Esophagus muscularis mucosa (tissue), 4 donors: ENCODE results near the gene ELK3. TPM values are rescaled to one million over a fixed set of nuclear protein-coding genes. Genes with fewer than 3 reads are reported as not detected.

Experiments
- DNase-seq: peaks from one replicate; pipeline ENCODE4 v3.0.0-alpha.2; 2017; ENCODE audit errors: extremely low spot score
- H3K27ac ChIP-seq, 4 donors: fragments of 200-600 bp; sonication (generic); replicated peaks in 1 of 4; 1 replicate in 3 of 4; 2 replicates in 1 of 4; pipeline ENCODE4 v1.5.1; 2016 to 2019; ENCODE audit warnings: mild to moderate bottlenecking in 1 of 4
- H3K27me3 ChIP-seq, 4 donors: fragments of 200-600 bp; sonication (generic); one replicate each; pipeline versions ENCODE4 v1.5.1 to v1.6.0; 2016 to 2019
- H3K36me3 ChIP-seq, 4 donors: fragments of 200-600 bp; sonication (generic); one replicate each; pipeline ENCODE4 v1.5.1; 2016 to 2019
- H3K4me1 ChIP-seq, 4 donors: fragments of 200-600 bp; sonication (generic); one replicate each; pipeline ENCODE4 v1.5.1; 2016 to 2019
- H3K4me3 ChIP-seq, 4 donors: fragments of 200-600 bp; sonication (generic); 1 replicate in 2 of 4; 2 replicates in 2 of 4; pipeline ENCODE4 v1.5.1; 2016 to 2019; ENCODE audit warnings: mild to moderate bottlenecking in 4 of 4, moderate library complexity in 1 of 4
- H3K9me3 ChIP-seq, 4 donors: fragments of 200-600 bp; sonication (generic); 1 replicate in 3 of 4; 2 replicates in 1 of 4; pipeline ENCODE4 v1.5.1; 2016 to 2019
- CTCF ChIP-seq, 3 experiments: fragments of 200-600 bp in 2 of 3; fragments of 450-650 bp in 1 of 3; sonication (generic) in 2 of 3; IDR thresholded peaks; one replicate each; pipeline ENCODE4 v1.5.1; 2017 to 2019; ENCODE audit warnings: antibody characterized with exemption in 3 of 3, mild to moderate bottlenecking in 2 of 3, moderate library complexity in 1 of 3
- EP300 ChIP-seq: sonication (generic); formaldehyde crosslinking; IDR thresholded peaks from one replicate; pipeline ENCODE4 v1.6.1; 2017; ENCODE audit warnings: antibody characterized with exemption
- POLR2A ChIP-seq: fragments of 450-650 bp; IDR thresholded peaks from one replicate; pipeline ENCODE4 v1.6.1; 2017; ENCODE audit warnings: antibody characterized with exemption, moderate library complexity, mild to moderate bottlenecking, low read depth
- POLR2AphosphoS5 ChIP-seq, 2 donors: sonication (generic); formaldehyde crosslinking; IDR thresholded peaks; one replicate each; pipeline ENCODE4 v1.6.1; 2017; ENCODE audit warnings: antibody characterized with exemption in 2 of 2
- WGBS: methylation state at CpG from one replicate; pipeline ENCODE4 v1.1.5; 2018; 5-methylcytosine and 5-hydroxymethylcytosine counted together
- intact Hi-C: fragments of 100-400 bp; cut with DNase I; formaldehyde crosslinking; loops from one replicate; pipeline ENCODE4 v1.15.1; 2023
- total RNA-seq, 4 donors: library from RNA; depleted of rRNA; stranded (reverse); fragments of >200 nt; gene quantifications; one replicate each; pipeline versions ENCODE4 v1.1.0 to v1.2.1, GENCODE V29; 2016

The ELK3 gene
- total RNA-seq, 4 donors from 2014 or later: 13.7 to 26.9 (median 25.7) TPM

GRCh38 chr12:96294831-96295230 lies 100.7 kb downstream of the ELK3 start:
- intact Hi-C loops: no loop called here
- peaks cover 4 to 59% (median 48%) of the 10 kb centered on the region in 4 donors for H3K36me3 ChIP-seq
- no peak overlapping the region for H3K4me3 ChIP-seq
- H3K27me3 ChIP-seq: no peaks in the 10 kb centered on the region
- TF ChIP-seq POLR2A (no peak), CTCF (IDR thresholded peaks at IDR 0.05) (no peak), EP300 (no peak), POLR2AphosphoS5 (IDR thresholded peaks at IDR 0.05) (no peak)
- no peak overlapping the region for H3K27ac ChIP-seq
- no peak for DNase-seq
- H3K9me3 ChIP-seq: no peaks in the 10 kb centered on the region
- peaks cover 0 to 21% (median 10%) of the 10 kb centered on the region in 4 donors for H3K4me1 ChIP-seq
- 70% methylated on average over 3 of the region's 3 CpGs for WGBS

- Histone ChIP-seq H3K36me3 (peaks cover 4 to 63% (median 49%) of the 10 kb centered on the region in 4 donors), H3K9me3 (no peaks in the 10 kb centered on the region), H3K4me1 (peaks cover 0 to 14% (median 10%) of the 10 kb centered on the region in 4 donors), H3K27me3 (no peaks in the 10 kb centered on the region), H3K4me3 (no peak overlapping the region), H3K27ac (no peak overlapping the region)
- TF ChIP-seq EP300 (no peak), POLR2A (no peak), POLR2AphosphoS5 (IDR thresholded peaks at IDR 0.05) (no peak), CTCF (IDR thresholded peaks at IDR 0.05) (no peak)
- WGBS: 85% methylated on average over 6 of the region's 6 CpGs
- no peak for DNase-seq
- intact Hi-C loops: no loop called here
Observed at GRCh38 chr12:96295532-96296160, 101.5 kb downstream of the ELK3 start.

GRCh38 chr12:96297504-96297903 lies 103.3 kb downstream of the ELK3 start:
- Histone ChIP-seq H3K4me1 (peaks cover 0 to 17% (median 14%) of the 10 kb centered on the region in 4 donors), H3K27me3 (no peaks in the 10 kb centered on the region), H3K36me3 (peaks cover 4 to 52% (median 41%) of the 10 kb centered on the region in 4 donors), H3K4me3 (no peak overlapping the region), H3K27ac (no peak overlapping the region), H3K9me3 (no peaks in the 10 kb centered on the region)
- 87% methylated on average over 4 of the region's 4 CpGs for WGBS
- TF ChIP-seq POLR2AphosphoS5 (IDR thresholded peaks at IDR 0.05) (no peak), CTCF (IDR thresholded peaks at IDR 0.05) (no peak), POLR2A (no peak), EP300 (no peak)
- no peak for DNase-seq
- intact Hi-C loops: no loop called here

GRCh38 chr12:96300064-96300463 lies 105.9 kb downstream of the ELK3 start:
- H3K4me1 ChIP-seq: peaks cover 5 to 39% (median 32%) of the 10 kb centered on the region in 4 donors
- 95% methylated on average over 5 of the region's 5 CpGs for WGBS
- DNase-seq: no peak
- TF ChIP-seq POLR2A: no peak
- TF ChIP-seq CTCF (IDR thresholded peaks at IDR 0.05): no peak
- no peak for TF ChIP-seq EP300
- no peak for TF ChIP-seq POLR2AphosphoS5 (IDR thresholded peaks at IDR 0.05)
- intact Hi-C loops: loop anchor here (10.0 kb wide), 1 partner anchor 95 kb away; no protein-coding TSS in a partner anchor
- no peak overlapping the region for H3K4me3 ChIP-seq
- no peaks in the 10 kb centered on the region for H3K9me3 ChIP-seq
- peaks cover 4 to 32% (median 26%) of the 10 kb centered on the region in 4 donors for H3K36me3 ChIP-seq
- no peak overlapping the region for H3K27ac ChIP-seq
- no peaks in the 10 kb centered on the region for H3K27me3 ChIP-seq
